Activated gamma-delta T cell treated with Interleukin-2 at 50 U/mL for 16 hours (primary cell): ENCODE measurements around the gene FOXRED1.
A peak's percentile ranks its signal among the peaks of the same experiment; 100 is the strongest.
"Not testable (repeated sequence)": the region's sequence is repeated elsewhere in the genome, so short reads cannot be mapped to it uniquely, and the experiment has no call there.

Experiments used
- DNase-seq: peaks from one replicate; pipeline ENCODE4 v3.0.0-alpha.2; 2020

The FOXRED1 gene

GRCh38 chr11:126277780-126278179 lies 8.8 kb downstream of the FOXRED1 start:
- DNase-seq = no peak

GRCh38 chr11:126279191-126279590 lies 10.2 kb downstream of the FOXRED1 start:
- no peak for DNase-seq

- no peak for DNase-seq
Measured at GRCh38 chr11:126280595-126280994, 11.6 kb downstream of the FOXRED1 start.

- DNase-seq = no peak
Measured at GRCh38 chr11:126281245-126281644, 12.3 kb downstream of the FOXRED1 start.

- DNase-seq = no peak
Measured at GRCh38 chr11:126281666-126282175, 12.8 kb downstream of the FOXRED1 start.

GRCh38 chr11:126282361-126282735 lies 13.4 kb downstream of the FOXRED1 start:
- peak; percentile 22 for DNase-seq

GRCh38 chr11:126282736-126283591 lies 14.0 kb downstream of the FOXRED1 start, which contains the start of gene TIRAP:
Gene TIRAP (plus strand): TSS chr11:126283093. CDS start chr11:126290895, 7,802 bp downstream.
- peak; percentile 58 for DNase-seq

- DNase-seq = peak; percentile 84
Measured at GRCh38 chr11:126284829-126285228, 15.9 kb downstream of the FOXRED1 start.

GRCh38 chr11:126288237-126288636 lies 19.3 kb downstream of the FOXRED1 start:
- DNase-seq = no peak

- no peak for DNase-seq
Measured at GRCh38 chr11:126290887-126291286, 21.9 kb downstream of the FOXRED1 start.

- no peak for DNase-seq
Measured at GRCh38 chr11:126293726-126294125, 24.8 kb downstream of the FOXRED1 start.

- DNase-seq = no peak
Measured at GRCh38 chr11:126297004-126297403, 28.1 kb downstream of the FOXRED1 start.

GRCh38 chr11:126303623-126304456 lies 34.9 kb downstream of the FOXRED1 start, which contains the start of gene DCPS:
Gene DCPS (plus strand): TSS chr11:126304060. CDS start chr11:126304081, 21 bp downstream.
- DNase-seq = peak; percentile 82

- no peak for DNase-seq
Measured at GRCh38 chr11:126304457-126305075, 35.6 kb downstream of the FOXRED1 start.

- DNase-seq = no peak
Measured at GRCh38 chr11:126305699-126306098, 36.7 kb downstream of the FOXRED1 start.

GRCh38 chr11:126307706-126308105 lies 38.8 kb downstream of the FOXRED1 start:
- DNase-seq = no peak

- no peak for DNase-seq
Measured at GRCh38 chr11:126308271-126308671, 39.3 kb downstream of the FOXRED1 start.

- DNase-seq = not testable (repeated sequence)
Measured at GRCh38 chr11:126308771-126309170, 39.8 kb downstream of the FOXRED1 start.

GRCh38 chr11:126310200-126310991 lies 41.4 kb downstream of the FOXRED1 start:
- DNase-seq = peak; percentile 52

- DNase-seq = no peak
Measured at GRCh38 chr11:126310992-126311310, 42.0 kb downstream of the FOXRED1 start.

GRCh38 chr11:126311401-126312291 lies 42.7 kb downstream of the FOXRED1 start:
- DNase-seq = no peak
